NCI-H128 (cell line): Measurements from ENCODE around the gene NIPAL4.
"Not testable (repeated sequence)": the region's sequence is repeated elsewhere in the genome, so short reads cannot be mapped to it uniquely, and the experiment has no call there.

Source experiments
- DNase-seq: peaks from one replicate; lab custom pipeline; 2025; ENCODE audit not compliant: unreplicated experiment; lab: John Stamatoyannopoulos, UW

The NIPAL4 gene

GRCh38 chr5:157463081-157463480, 3.1 kb downstream of the NIPAL4 start:
- no peak for DNase-seq

GRCh38 chr5:157463621-157464518, 3.9 kb downstream of the NIPAL4 start:
- no peak for DNase-seq

- no peak for DNase-seq
These were observed 4.6 kb downstream of the NIPAL4 start for GRCh38 chr5:157464519-157465171.

GRCh38 chr5:157468293-157468965, 8.4 kb downstream of the NIPAL4 start:
- no peak for DNase-seq

- no peak for DNase-seq
These were observed 9.1 kb downstream of the NIPAL4 start for GRCh38 chr5:157469073-157469472.

- DNase-seq, result no peak
These were observed 9.7 kb downstream of the NIPAL4 start for GRCh38 chr5:157469687-157470086.

- DNase-seq, result no peak
These were observed 10.6 kb downstream of the NIPAL4 start for GRCh38 chr5:157470631-157471030.

GRCh38 chr5:157471709-157472108, 11.7 kb downstream of the NIPAL4 start:
- no peak for DNase-seq

- DNase-seq, result no peak
These were observed 13.6 kb downstream of the NIPAL4 start for GRCh38 chr5:157473383-157474320.

GRCh38 chr5:157475432-157475831, 15.4 kb downstream of the NIPAL4 start:
- DNase-seq, result no peak

GRCh38 chr5:157476702-157477408, 16.8 kb downstream of the NIPAL4 start:
- DNase-seq, result no peak

GRCh38 chr5:157477814-157478494, 17.9 kb downstream of the NIPAL4 start:
- no peak for DNase-seq

GRCh38 chr5:157478726-157479125, 18.7 kb downstream of the NIPAL4 start:
- no peak for DNase-seq

GRCh38 chr5:157479166-157479565, 19.2 kb downstream of the NIPAL4 start:
- no peak for DNase-seq

- DNase-seq, result no peak
These were observed 19.8 kb downstream of the NIPAL4 start for GRCh38 chr5:157479612-157480510.

GRCh38 chr5:157481265-157481664, 21.3 kb downstream of the NIPAL4 start:
- no peak for DNase-seq

GRCh38 chr5:157481666-157482065, 21.7 kb downstream of the NIPAL4 start:
- DNase-seq, result no peak

- DNase-seq, result not testable (repeated sequence)
These were observed 22.7 kb downstream of the NIPAL4 start for GRCh38 chr5:157482702-157483101.
